ENCODE data around the gene CENPVL2.
"Not testable (repeated sequence)": the region's sequence is repeated elsewhere in the genome, so short reads cannot be mapped to it uniquely, and the experiment has no call there.

DNA sequence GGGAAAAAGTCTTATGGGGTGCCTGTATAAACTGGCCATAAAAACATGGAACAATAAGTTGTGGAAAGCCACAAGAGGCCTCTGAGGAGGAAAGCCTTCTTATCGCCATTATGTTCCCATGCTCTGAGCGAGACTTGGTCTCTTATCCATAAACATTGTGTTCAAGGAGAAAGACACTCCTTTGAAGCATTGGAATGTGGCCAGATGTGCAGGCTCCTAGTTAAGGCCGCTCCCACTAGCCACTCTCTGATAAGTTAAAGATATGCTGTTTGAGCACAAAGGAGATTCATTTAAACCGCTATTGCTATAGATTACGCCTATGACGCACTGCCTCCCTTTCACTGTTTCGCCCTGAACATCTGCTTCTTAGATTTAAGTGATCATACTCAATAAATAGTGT, 46.1 kb downstream of the CENPVL2 start:
- TF ChIP-seq POLR2A, POLR2AphosphoS5, CTCF (IDR thresholded peaks at IDR 0.05): not testable (repeated sequence)
